COLO668 (cell line): Measurements from ENCODE around the gene TCF12.

Experiments
- DNase-seq: peaks from one replicate; lab custom pipeline; 2025; ENCODE audit not compliant: unreplicated experiment; lab: John Stamatoyannopoulos, UW

The TCF12 gene

GRCh38 chr15:57015897-57016296, 97.5 kb downstream of the TCF12 start:
- no peak for DNase-seq

GRCh38 chr15:57017024-57017423, 98.6 kb downstream of the TCF12 start:
- DNase-seq, result no peak

- DNase-seq, result no peak
Measured at GRCh38 chr15:57018151-57018550, 99.7 kb downstream of the TCF12 start.

- no peak for DNase-seq
Measured at GRCh38 chr15:57019496-57020160, 101.2 kb downstream of the TCF12 start.

GRCh38 chr15:57025264-57025926, 107.0 kb downstream of the TCF12 start:
- no peak for DNase-seq

GRCh38 chr15:57026016-57026592, 107.7 kb downstream of the TCF12 start:
- DNase-seq, result no peak

- DNase-seq, result no peak
Measured at GRCh38 chr15:57027596-57027995, 109.2 kb downstream of the TCF12 start.

- DNase-seq, result no peak
Measured at GRCh38 chr15:57028176-57028575, 109.7 kb downstream of the TCF12 start.

- no peak for DNase-seq
Measured at GRCh38 chr15:57030011-57030410, 111.6 kb downstream of the TCF12 start.

- no peak for DNase-seq
Measured at GRCh38 chr15:57031082-57031481, 112.6 kb downstream of the TCF12 start.

GRCh38 chr15:57031605-57032004, 113.2 kb downstream of the TCF12 start:
- DNase-seq, result no peak

- DNase-seq, result no peak
Measured at GRCh38 chr15:57032338-57032737, 113.9 kb downstream of the TCF12 start.

- DNase-seq, result no peak
Measured at GRCh38 chr15:57033715-57034439, 115.4 kb downstream of the TCF12 start.

GRCh38 chr15:57034613-57035012, 116.2 kb downstream of the TCF12 start:
- DNase-seq, result no peak

GRCh38 chr15:57035664-57036063, 117.2 kb downstream of the TCF12 start:
- DNase-seq, result peak; percentile 10

GRCh38 chr15:57036352-57036751, 117.9 kb downstream of the TCF12 start:
- DNase-seq, result no peak

- no peak for DNase-seq
Measured at GRCh38 chr15:57037548-57037947, 119.1 kb downstream of the TCF12 start.

- DNase-seq, result no peak
Measured at GRCh38 chr15:57038040-57038439, 119.6 kb downstream of the TCF12 start.

- no peak for DNase-seq
Measured at GRCh38 chr15:57038496-57038895, 120.1 kb downstream of the TCF12 start.

GRCh38 chr15:57041416-57041815, 123.0 kb downstream of the TCF12 start:
- DNase-seq, result no peak

- DNase-seq, result no peak
Measured at GRCh38 chr15:57044072-57044702, 125.7 kb downstream of the TCF12 start.
